Ishikawa (cell line): ENCODE results near the gene MIDN.

Experiments
- CEBPB ChIP-seq: IDR thresholded peaks from 2 replicates; pipeline ENCODE4 v1.6.1; 2012
- CREB1 ChIP-seq: IDR thresholded peaks from 2 replicates; pipeline ENCODE4 v1.6.1; 2012; ENCODE audit warnings: low read depth
- EGR1 ChIP-seq: IDR thresholded peaks from 2 replicates; pipeline ENCODE4 v1.6.1; 2012
- EP300 ChIP-seq: IDR thresholded peaks from 2 replicates; pipeline ENCODE4 v1.6.1; 2012; ENCODE audit warnings: borderline replicate concordance
- FOXM1 ChIP-seq: IDR thresholded peaks from 2 replicates; pipeline ENCODE4 v1.6.1; 2012; ENCODE audit warnings: low read depth, borderline replicate concordance
- NFIC ChIP-seq: IDR thresholded peaks from 2 replicates; pipeline ENCODE4 v1.6.1; 2012
- RAD21 ChIP-seq: IDR thresholded peaks from 2 replicates; pipeline ENCODE4 v1.6.1; 2012; ENCODE audit warnings: low read depth
- TAF1 ChIP-seq: IDR thresholded peaks from 2 replicates; pipeline ENCODE4 v1.6.1; 2012; ENCODE audit warnings: low read depth, mild to moderate bottlenecking
- TCF12 ChIP-seq: IDR thresholded peaks from 2 replicates; pipeline ENCODE4 v1.6.1; 2012; ENCODE audit warnings: low read depth
- TEAD4 ChIP-seq: IDR thresholded peaks from 2 replicates; pipeline ENCODE4 v1.6.1; 2012
- YY1 ChIP-seq: IDR thresholded peaks from 2 replicates; pipeline ENCODE4 v1.6.1; 2012; ENCODE audit warnings: low read depth
- ZBTB7A ChIP-seq: IDR thresholded peaks from 2 replicates; pipeline ENCODE4 v1.6.1; 2012; ENCODE audit warnings: low read depth
- TF ChIP-seq, protein P1 (sequence below): IDR thresholded peaks from 2 replicates; pipeline ENCODE4 v1.6.1; 2012; ENCODE audit warnings: low read depth, mild to moderate bottlenecking
- TF ChIP-seq, protein P2 (sequence below): IDR thresholded peaks from 2 replicates; pipeline ENCODE4 v1.6.1; 2012
- TF ChIP-seq, protein P3 (sequence below): IDR thresholded peaks from 2 replicates; pipeline ENCODE4 v1.6.1; 2012

The MIDN gene

DNA sequence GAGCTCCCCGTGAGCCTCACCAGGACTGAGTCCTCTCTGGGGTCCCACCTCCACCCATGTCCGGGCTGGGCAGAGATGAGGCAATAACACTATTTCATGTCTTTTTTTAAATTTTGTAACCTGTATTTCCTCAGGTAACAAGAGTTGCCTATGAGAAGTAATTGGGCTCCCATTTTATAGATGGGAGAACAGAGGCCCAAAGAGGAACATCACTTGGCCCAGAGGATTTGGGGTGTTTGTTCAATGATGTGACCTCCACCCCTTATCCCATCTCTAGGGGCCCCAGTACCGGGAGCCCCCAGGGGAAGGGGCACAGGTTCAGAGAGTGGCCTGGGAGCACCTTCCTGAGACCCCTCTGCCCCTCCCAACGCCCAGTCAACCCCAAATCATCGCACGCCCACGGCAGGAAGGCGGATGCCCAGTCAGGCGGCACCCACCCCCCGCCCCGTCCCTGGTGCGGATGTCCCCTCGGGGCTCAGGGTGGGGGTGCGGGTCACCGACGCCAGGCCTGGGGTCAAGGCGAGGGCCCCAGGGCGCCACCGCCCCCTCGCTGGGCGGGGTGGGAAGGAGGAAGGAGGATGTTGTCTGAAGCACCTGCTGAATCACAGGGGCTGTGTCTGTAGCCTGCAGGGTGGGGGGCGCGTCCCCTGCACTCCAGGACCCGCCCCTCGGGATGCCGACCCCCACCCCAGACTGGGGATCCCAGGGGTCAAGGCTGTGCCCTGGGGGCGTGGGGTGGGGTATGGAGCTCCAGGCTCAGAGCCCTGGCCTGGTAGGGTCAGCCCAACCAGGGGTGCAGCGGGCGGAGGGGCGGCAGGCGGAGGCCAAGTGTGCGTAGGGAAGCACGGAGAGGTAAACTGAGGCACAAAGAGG is 11.7 kb downstream of the MIDN start:
- TF ChIP-seq, protein P1, sequence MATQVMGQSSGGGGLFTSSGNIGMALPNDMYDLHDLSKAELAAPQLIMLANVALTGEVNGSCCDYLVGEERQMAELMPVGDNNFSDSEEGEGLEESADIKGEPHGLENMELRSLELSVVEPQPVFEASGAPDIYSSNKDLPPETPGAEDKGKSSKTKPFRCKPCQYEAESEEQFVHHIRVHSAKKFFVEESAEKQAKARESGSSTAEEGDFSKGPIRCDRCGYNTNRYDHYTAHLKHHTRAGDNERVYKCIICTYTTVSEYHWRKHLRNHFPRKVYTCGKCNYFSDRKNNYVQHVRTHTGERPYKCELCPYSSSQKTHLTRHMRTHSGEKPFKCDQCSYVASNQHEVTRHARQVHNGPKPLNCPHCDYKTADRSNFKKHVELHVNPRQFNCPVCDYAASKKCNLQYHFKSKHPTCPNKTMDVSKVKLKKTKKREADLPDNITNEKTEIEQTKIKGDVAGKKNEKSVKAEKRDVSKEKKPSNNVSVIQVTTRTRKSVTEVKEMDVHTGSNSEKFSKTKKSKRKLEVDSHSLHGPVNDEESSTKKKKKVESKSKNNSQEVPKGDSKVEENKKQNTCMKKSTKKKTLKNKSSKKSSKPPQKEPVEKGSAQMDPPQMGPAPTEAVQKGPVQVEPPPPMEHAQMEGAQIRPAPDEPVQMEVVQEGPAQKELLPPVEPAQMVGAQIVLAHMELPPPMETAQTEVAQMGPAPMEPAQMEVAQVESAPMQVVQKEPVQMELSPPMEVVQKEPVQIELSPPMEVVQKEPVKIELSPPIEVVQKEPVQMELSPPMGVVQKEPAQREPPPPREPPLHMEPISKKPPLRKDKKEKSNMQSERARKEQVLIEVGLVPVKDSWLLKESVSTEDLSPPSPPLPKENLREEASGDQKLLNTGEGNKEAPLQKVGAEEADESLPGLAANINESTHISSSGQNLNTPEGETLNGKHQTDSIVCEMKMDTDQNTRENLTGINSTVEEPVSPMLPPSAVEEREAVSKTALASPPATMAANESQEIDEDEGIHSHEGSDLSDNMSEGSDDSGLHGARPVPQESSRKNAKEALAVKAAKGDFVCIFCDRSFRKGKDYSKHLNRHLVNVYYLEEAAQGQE = no peak
- TF ChIP-seq ZBTB7A (0 out of 2 replicates have a peak, but pooled peaks have one; percentile 79), CREB1 (no peak), YY1 (no peak), CEBPB (0 out of 2 replicates have a peak, but pooled peaks have one; percentile 5), EGR1 (peak; percentile 68)
- TF ChIP-seq, protein P2, sequence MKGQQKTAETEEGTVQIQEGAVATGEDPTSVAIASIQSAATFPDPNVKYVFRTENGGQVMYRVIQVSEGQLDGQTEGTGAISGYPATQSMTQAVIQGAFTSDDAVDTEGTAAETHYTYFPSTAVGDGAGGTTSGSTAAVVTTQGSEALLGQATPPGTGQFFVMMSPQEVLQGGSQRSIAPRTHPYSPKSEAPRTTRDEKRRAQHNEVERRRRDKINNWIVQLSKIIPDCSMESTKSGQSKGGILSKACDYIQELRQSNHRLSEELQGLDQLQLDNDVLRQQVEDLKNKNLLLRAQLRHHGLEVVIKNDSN = no peak

DNA sequence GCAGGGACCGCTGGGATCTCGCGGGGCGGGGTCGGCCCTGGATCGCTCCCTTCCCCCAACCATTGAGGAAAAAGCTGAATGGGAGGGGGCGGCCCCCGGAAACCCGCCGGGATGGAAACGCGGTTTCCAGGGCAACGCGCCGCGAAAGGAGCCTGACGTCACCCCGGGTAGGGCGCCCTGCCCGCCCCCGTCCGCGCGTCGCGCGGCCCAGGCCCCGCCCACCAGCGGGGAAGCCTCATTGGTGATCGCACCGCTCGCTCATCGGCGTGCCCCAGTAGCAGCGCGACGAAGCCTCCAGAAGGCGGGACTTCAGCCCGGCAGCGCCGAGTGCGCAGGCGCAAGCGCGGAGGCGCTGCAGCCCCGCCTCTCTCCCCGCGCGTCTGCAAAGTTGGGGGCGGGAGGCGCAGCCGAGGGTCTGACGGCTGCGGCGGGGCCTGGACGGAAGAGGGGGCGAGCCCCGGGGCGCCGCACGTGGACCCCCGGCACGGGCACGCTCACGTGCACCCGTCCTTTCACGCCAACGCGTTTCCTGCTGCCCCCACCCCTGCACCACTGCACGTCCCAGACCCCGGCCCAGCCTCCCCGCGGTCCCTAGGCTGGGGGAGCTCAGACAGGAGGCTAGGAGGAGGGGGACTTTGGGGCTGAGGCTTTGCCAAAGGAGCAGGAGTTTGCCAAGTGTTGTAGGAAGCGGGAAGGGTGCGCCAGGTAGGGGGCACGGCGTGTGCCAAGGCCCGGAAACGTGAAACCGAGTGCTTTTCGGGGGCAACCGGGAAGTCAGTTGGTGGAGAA is 12.6 kb downstream of the MIDN start:
- TF ChIP-seq CREB1 (peak; percentile 70), NFIC (peak; percentile 52), TEAD4 (no peak), EGR1 (no peak; the same call in none of the 2 replicates), YY1 (0 out of 2 replicates have a peak, but pooled peaks have one; percentile 12), FOXM1 (no peak), EP300 (0 out of 2 replicates have a peak, but pooled peaks have one; percentile 30), TCF12 (peak; percentile 11; the same call in 1 of the 2 replicates), TAF1 (peak; percentile 63), CEBPB (no peak), ZBTB7A (peak; percentile 72), RAD21 (no peak)
- TF ChIP-seq, protein P3, sequence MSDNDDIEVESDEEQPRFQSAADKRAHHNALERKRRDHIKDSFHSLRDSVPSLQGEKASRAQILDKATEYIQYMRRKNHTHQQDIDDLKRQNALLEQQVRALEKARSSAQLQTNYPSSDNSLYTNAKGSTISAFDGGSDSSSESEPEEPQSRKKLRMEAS = peak; percentile 45; the same call in 1 of the 2 replicates
- TF ChIP-seq, protein P2 = no peak
- TF ChIP-seq, protein P1 = no peak

DNA sequence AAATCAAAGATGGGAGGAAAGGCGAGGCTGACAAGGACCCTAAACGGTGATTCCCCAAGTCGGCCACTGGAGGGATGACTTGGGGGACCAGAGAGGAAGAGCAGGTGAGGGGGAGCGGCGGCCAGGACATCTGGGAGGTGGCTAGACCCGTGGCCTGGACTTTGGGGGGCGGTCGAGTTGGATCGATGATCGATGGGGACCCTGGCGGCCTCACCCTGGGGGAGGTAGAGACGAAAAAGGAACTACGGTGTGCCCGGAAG is 13.1 kb downstream of the MIDN start:
- TF ChIP-seq, protein P3 = no peak
- TF ChIP-seq CEBPB = no peak
- no peak for TF ChIP-seq FOXM1
- TF ChIP-seq CREB1 = no peak
- no peak for TF ChIP-seq ZBTB7A
- TF ChIP-seq, protein P1 = no peak
- no peak for TF ChIP-seq TAF1
- TF ChIP-seq EGR1 = no peak
- TF ChIP-seq NFIC = no peak; the same call in 1 of the 2 replicates
- no peak; the same call in 1 of the 2 replicates for TF ChIP-seq YY1
- TF ChIP-seq TCF12 = no peak
- TF ChIP-seq RAD21 = no peak
- TF ChIP-seq EP300 = no peak
